Measurements from ENCODE around the gene TRIM7.
"Not testable (repeated sequence)": the region's sequence is repeated elsewhere in the genome, so short reads cannot be mapped to it uniquely, and the experiment has no call there.

Gene TRIM7

GRCh38 chr5:181232593-181232992, 27.6 kb upstream of the TRIM7 start:
- DNase-seq = no peak

GRCh38 chr5:181231432-181231831, 26.4 kb upstream of the TRIM7 start:
- DNase-seq = no peak

DNA sequence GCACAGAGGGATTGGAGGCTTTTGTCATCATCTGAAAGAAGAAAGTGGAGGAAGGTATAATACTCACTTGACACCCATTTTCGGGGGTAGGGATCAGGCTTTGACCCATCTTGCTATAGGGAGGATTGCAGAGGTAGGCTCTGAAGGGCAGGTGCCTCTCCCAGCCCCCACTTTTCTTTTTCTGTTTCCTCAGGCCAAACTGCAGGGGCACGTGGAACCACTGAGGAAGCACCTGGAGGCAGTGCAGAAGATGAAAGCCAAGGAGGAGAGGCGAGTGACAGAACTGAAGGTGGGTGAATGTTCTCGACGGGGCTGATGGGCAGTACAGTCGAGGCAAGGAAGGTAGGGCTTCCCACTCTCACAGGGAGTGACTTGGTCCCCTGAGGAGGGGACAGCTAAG, 25.6 kb upstream of the TRIM7 start:
- no peak for DNase-seq

- DNase-seq = no peak
Measured at GRCh38 chr5:181229996-181230395, 25.0 kb upstream of the TRIM7 start.

- DNase-seq = no peak
Measured at GRCh38 chr5:181224390-181225229, 19.6 kb upstream of the TRIM7 start.

- no peak for DNase-seq
Measured at GRCh38 chr5:181223729-181224389, 18.9 kb upstream of the TRIM7 start.

DNA sequence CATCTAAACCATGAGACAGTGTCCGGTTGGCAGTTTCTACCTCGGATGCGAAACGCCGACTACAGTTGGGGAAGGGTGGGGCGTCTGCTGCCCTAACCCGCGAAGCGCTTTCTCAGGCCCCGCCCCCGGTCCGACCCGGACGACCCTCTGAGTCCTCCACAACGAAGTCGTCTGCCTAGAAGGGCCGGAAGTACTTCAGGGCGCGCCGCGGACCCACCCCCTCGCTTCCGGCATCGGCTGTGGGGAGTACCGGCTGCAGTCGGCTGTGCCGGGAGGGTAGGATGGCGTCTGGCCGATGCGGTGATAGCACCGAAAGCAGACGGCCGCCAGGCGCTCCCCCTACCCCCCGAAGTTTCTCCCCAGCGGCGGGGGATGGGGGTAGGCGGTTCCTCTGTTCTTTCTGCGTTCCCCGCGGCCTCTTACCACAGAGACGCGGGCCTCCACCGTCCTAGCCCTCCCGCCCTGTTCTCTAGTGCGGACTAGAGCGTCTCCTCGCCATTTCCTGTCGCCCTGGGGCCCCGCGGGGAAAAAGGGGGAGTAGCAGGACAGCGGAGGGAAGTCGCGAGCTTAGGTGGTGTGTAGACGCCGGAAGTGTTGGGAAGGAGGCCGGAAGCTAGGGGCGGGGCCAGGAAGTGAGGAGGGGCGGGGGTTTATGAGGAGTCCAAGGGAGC, 18.2 kb upstream of the TRIM7 start, which contains the start of gene TRIM41:
Gene TRIM41, plus strand, starts transcription at position 224 of the 671 bp plus-strand sequence. CDS start 719 bp downstream, outside the sequence.
- no peak for DNase-seq

- DNase-seq = no peak
Measured at GRCh38 chr5:181222630-181223057, 17.6 kb upstream of the TRIM7 start.

GRCh38 chr5:181221792-181222629, 17.0 kb upstream of the TRIM7 start:
- DNase-seq = no peak

DNA sequence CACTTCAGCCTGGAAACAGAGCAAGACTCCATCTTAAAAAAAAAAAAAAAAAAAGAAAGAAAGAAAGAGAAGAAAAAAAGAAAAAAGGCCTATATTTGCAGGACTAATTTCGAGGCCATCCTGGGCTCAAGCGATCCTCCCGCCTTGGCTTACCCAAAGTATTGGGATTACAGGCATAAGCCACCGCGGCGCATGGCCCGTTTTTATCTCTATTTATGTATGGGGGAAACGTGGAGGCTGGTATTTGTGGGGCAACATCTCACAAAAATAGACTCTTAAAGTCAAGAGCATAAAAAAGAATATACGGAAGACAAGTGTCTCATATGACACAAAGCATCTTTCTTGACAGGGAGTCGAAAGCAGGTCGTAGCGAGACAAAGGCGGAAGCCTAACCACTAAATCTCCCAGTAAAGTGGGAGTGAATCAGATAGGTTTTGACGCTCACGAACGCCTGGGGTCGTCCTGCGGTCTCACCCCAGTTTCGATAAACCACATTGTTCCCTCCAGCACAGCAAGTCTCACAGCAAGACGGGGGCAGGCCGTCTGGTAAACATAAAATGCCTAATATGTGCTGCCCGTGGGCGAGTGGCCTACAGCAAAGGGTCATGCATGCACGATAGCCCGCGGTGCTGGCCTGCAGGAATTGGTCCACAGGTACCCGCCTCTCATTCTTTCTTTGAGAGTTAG, 16.3 kb upstream of the TRIM7 start:
- no peak for DNase-seq

DNA sequence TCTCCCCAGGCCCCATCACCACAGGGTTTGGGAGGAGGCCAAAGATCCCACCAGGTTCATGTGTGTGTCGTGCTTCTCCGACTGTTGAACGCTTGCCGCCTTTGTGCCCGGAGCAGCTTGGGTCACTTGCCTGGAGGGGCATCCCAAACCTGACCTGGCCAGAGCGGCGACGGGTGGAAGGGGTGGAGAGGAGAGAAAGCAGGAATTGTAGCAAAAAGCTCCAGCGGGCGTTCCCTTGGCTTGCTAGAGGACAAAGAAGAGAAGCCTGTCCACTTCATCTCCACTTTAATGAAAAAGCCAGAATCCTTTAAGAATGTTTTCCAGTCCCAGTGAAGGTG, 15.2 kb upstream of the TRIM7 start:
- no peak for DNase-seq

DNA sequence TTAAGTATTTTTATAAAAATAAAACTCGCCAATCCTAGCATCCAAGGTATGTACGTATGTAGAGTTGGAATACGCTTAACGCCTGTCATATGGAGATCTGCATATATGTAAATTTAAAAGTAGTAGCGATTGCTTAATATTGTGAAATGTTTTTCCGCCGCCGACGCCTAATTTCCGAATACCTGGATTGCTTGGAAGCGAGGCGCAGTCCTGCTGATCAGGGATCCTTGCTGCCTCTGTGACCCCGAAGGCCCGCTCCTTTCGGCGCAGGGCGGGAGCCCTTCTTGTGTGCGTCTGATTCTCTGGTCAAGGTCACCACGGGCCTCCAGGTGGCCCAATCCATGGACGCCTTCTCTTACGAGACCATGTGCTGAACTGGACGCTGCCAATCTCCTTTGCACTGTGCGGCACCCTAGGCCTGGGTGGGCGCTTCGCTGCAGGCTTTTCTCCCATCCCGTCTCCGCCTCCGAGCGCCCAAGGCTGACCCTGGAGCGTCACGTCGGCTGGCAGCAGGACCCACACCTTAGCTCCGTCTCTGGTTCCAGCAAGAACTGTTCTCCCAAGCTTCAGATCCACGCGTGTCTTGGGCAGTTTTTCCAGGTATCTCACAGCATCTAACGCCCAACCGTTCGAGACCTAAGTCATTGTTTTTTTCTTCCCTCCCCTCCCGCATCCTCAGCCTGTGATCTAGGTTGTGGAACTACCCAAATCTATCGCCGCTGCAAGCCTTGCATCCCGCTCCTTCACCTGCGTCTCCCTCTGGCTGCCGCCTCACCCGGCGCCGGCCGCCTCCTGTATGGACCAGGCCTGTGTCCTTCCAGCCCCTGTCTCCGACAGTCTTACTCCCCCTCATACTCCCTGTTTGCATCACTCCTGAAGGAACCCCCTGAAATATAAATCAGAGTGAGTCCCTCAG, 14.5 kb upstream of the TRIM7 start:
- DNase-seq = no peak

DNA sequence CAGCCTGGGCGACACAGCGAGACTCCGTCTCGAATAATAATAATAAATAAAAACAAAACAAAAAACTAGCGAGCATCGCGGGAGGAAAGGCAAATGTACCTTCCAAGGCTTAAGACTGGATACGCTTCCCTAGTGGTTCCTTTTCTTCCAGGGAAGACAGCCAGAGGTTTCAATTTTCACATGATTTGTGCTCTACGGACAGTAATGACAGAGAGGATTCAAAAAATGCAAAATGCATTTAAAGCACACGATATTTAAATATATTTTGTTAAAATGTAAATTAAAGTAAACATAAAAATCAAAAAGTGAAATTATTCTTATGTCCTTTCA, 13.8 kb upstream of the TRIM7 start:
- no peak for DNase-seq

DNA sequence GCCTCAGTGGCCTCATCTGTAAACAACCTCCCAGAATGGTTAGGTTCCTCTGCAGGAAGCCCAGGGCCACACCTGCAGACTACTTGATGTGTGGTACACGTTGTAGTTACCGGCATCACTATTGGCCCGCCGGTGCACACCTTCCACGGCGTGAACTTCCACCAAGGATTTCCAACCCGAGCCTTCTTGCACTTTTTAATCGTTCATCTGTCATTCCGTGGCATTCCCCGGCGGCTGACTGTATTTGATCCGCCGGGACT, 12.7 kb upstream of the TRIM7 start:
- no peak for DNase-seq

GRCh38 chr5:181217111-181217802, 12.3 kb upstream of the TRIM7 start:
- DNase-seq = no peak

DNA sequence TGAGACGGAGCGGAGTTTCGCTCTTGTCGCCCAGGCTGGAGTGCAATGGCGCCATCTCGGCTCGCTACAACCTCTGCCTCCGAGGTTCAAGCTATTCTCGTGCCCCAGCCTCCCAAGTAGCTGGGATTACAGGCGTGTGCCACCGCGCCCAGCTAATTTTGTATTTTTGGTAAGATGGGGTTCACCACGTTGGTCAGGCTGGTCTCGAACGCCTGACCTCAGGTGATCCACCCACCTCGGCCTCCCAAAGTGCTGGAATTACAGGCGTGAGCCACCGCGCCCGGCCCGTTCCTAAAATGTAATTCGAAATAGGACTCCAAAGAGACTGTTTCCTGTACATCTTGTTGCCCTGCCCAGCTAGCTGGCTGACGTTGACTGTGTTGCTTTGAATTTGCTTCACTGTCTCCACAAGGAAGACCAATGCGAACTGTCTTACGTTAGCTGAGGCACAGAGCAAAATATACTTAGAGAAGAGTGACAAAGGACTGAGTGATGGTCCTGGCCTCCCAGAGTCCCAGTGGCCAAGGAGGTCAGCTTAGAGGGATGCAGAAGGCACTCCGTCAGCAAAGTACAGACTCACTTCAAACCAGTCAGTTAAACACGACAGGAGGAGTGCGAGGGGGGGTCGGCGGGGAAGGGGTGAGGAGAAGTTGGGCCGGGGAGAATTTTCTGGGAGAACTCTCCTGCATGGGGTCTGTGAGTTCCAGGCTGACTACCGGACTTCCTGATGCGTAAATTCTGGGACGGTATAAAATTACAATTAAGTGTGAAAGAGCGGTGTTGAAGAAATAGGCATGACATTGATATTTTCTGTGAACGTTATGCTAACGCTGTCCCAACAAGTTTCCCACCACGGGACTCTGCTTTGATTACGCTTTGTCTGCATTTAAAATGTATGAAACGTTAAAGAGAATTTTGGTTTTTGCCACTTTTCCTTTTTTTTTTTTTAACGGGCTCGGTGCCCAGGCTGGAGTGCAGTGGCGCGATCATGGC, 11.3 kb upstream of the TRIM7 start:
- no peak for DNase-seq

DNA sequence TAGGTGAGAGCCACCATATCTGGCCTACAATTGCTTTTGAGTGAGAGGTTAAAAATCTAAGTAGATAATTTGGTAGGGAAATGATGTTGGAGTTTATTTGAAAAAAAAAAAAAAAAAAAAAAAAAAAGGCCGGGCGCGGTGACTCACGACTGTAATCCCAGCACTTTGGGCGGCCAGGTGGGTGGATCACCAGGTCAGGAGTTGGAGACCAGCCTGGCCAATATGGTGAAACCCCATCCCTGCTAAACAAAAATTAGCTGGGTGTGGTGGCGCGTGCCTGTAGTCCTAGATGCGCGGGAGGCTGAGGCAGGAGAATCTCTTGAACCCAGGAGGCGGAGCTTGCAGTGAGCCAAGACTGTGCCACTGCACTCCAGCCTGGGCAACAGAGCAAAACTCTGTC, 9.3 kb upstream of the TRIM7 start:
- DNase-seq = not testable (repeated sequence)

DNA sequence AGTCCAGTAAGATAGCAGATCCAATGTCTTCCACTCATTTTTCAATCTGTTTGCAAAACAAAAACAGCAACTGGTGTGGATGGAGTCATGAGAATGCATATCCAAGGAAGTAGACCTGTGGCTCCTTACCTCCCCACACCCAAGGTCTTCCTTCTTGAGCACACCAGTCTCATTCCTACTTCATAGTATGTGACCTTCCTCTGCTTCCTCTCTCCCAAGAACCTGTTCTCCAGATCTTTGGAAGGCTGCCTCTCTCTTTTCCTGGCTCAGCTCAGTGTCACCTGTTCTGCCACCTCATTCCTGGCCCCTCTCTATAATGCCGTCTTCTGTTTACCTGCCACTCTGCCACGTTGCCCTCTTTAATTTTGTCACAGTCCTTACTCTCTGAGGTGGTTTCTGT, 7.9 kb upstream of the TRIM7 start:
- no peak for DNase-seq

- DNase-seq = no peak
Measured at GRCh38 chr5:181212080-181212479, 7.1 kb upstream of the TRIM7 start.

DNA sequence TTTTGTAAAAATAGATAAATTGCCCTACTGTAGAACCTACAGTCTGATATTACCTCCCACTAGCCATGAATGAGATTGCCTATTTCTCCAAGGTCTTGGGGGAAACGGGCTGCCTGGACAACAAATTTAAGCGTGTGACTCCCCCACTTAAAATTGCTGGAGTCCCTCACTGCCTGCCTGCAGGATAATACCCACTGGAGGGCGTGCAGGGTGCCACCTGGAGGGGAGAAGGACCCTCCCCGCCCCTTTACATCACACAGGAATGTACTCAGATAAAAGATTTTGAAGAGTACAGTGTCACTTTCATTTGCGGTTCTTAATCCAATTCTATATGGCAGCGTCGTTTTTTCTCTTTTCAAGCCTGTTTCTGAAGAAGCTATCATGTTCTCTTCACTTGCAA, 6.2 kb upstream of the TRIM7 start:
- no peak for DNase-seq

Measured in hippocampal formation (tissue), 2 donors.